Measurements from ENCODE around the gene PPFIBP1.
"Not testable (repeated sequence)": the region's sequence is repeated elsewhere in the genome, so short reads cannot be mapped to it uniquely, and the experiment has no call there.

PPFIBP1 gene

DNA sequence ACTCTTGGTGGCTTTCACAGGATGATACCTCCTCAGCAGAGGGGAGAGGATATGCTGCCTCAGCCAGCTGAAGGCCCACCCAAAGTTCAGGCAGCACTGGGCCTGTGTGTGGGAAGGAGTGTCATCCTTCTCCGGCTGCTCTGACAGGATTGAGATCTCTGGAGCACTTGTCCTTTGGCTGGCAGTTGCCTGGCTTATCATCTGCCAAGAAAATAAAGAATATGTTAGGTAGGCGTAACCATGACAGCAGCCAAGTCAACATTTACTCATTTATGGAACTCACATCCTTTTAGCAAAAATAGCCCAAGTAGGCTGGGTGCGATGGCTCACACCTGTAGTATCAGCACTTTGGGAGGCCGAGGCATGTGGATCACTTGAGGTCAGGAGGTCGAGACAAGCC is 68.5 kb downstream of the PPFIBP1 start:
- DNase-seq (ENCODE audit: low spot score), result no peak

DNA sequence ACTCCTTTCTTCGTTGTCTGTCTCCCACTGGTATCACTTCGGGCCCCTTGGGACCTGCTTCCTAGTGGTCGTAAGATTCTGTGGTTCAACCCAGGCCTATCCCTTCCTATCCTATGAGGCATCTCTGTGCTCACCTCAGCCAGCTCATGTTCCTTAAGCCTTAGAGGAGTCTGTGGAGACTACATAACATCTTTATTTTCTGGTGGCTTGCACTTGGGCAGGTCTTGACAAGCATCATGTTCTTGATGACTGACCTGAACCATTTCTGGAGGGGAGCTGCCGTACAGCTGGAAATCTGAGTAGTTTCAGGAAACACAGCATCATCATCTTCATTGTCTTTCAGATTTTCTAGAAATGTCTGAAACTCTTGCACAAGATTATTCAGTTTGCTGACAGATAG is 69.3 kb downstream of the PPFIBP1 start:
- no peak for DNase-seq (ENCODE audit: low spot score)

DNA sequence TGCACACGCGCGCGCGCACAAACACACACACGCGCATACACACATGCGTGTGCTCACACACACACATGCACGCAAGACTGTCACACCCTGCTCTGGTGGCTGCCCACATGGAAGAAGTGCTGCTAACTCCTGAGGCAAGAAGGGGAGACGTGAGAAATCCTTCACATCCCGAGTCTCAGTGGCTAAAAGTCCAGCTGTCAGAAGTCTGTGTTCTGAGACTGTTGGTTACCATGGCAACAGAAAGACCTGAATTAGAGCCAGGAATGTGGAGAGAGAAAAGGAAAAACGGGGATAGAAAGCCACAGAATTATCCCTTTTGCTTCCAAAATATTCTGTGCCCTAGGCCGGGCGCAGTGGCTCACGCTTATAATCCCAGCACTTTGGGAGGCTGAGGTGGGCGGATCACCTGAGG is 71.2 kb downstream of the PPFIBP1 start:
- peak; percentile 85 for DNase-seq (ENCODE audit: low spot score)

DNA sequence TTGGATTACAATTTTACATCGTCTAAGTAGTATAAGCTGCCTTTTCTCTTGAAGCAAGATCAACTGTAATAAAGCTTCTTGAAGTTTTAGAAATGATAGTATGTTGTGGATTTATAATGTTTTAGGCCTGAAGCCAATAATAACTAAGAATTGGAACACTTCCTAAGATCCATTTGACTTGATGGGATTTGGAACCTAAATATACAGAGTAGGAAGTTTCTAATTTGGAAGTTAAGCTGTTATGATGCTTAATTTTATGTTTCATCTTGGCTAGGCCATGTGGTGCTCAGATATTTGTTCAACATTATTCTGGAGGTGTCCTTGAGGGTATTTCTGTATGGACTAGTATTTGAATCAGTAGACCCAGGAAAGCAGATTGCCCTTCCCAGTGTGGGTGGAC is 74.9 kb downstream of the PPFIBP1 start:
- DNase-seq (ENCODE audit: low spot score), result not testable (repeated sequence)

DNA sequence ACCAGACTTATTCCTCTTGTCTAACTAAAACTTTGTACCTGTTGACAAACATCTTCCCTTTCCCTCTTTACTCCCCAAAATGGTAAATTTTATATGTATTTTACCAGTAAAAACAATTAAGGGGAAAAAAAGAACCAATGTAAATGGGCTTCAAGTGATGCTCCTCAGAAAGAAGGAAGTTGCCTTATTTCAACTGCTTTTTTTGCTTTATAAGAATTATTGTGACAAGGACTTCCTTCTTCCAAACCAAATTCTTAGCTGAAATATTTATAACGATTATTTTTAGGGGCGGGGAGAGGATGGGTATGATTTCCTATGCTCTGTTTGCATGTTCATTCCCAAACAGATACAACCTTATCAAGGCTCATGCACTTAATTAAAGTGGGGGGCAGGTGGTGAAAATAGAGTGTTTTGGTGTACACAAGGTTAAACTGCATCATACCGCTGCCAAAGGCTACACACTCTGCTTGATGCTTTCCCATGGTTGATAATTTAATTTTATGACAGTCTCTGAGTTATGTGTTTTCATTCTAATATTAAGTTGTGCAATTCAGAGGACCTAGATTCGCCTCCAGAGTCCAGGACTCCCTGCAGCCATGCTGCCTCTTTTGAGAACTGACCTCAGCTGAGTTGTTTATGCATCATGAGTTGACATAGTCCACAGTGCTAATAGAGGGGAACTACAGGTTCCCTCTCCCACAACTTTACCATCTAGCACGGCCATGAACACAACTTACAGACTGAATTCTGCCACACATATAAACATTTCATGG is 77.2 kb downstream of the PPFIBP1 start:
- not testable (repeated sequence) for DNase-seq (ENCODE audit: low spot score)

DNA sequence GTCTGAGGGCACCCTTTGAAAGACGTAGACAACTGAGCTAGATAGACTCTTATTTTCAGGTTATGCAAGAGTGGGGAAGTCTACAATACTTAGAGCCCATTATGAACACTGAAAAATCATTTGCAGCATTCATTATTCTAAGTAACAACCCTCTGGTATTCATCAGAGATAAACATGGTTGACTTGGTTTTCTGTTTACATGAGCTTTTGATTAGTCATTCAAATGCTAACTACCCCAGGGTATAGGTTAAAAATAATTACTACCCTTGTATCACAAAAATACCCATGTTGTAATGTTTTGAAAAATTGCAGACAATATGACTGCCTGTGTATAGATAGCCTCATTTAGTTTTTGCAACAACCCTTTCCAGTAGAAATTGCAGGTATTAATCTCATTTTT is 78.5 kb downstream of the PPFIBP1 start:
- no peak for DNase-seq (ENCODE audit: low spot score)

DNA sequence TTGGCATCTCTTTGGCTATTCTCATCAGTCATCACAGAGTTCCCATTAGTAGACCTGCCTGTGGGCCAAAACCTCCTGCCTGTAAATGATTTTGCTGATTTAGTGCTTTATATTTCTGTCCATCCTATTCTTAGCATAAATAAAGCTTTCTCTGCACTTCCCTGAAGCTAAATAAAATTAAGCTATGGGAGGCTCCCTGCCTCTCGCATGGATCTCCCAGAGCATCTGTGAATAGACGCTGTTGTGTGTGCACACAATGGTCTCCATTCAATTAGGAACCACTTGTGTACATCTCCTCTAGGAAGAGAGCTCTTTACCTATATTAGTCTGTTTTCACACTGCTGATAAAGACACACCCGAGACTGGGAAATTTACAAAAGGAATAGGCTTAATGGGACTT is 80.4 kb downstream of the PPFIBP1 start:
- peak; percentile 71 for DNase-seq (ENCODE audit: low spot score)

DNA sequence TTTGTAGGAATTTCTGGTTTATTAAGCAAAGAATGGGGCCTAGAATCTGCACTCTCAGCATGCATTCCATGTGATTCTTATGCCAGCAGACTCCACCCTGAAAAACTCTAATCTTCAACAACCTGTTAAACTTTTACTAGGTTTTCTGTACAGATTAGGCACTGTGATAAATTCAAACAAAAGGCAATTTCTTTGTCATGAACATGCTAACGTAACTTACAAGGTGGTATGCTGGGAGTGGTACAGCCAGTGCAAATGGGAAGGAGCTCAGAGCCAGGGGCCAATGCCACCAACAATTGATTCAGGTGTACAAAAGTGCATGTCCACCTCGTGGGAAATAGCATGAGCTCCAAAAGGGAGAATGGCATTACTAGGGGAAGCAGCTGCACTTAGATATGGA is 83.0 kb downstream of the PPFIBP1 start:
- no peak for DNase-seq (ENCODE audit: low spot score)

DNA sequence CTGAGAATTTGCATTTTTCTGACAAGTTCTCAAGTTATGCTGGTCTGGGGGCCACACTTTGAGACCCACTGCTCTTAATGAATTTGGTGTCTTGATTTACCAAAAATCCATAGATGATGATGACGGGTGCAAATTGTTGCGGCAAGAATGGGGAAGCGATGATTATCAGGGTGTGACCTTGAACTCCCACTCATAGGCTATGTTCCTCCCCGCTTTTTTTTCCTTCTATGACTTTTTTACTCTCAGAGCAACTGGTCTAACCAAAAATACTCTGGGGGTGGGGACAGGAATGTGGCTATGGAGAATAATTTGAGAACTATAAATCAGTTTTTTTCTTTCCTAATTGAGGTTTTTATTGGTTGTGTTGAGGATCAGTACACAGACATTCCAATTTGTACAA is 83.6 kb downstream of the PPFIBP1 start:
- DNase-seq (ENCODE audit: low spot score), result no peak

DNA sequence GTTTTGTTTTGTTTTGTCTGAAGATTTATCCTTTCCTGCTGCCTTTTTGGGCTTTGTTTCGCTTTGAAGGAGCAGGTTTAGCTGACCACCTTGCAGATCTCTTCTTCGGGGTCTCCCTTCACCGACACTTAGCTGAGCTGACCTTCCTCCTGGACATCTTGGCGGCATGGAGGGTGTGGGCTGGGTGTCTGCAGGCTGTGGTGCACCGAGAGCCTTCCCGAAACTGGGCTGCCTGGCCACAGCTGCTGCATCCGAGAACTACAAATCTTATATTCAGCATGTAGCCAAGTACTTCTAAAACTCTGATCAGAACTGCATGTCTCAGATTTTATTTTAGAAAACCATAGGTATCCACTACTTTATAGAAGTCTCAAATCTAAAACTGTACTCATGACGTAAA is 84.9 kb downstream of the PPFIBP1 start:
- DNase-seq (ENCODE audit: low spot score), result no peak

DNA sequence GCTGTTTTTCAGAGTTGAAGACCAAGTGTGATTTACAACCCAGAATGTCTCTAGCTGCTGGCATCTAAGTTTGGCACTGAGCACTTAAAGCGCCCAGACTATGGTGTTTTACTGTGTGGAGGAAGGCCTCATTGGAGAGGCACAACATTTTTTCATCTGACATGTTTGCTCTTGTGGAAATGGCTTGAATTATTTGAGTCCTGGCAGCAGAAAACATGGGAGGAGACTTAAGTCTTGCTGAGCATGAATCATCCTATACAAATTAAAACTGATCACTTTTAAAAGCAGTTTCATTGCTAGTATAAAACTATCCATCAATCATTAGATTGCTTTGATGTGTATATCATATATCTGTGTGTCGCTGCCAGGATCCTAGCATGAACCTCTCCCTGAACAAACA is 86.4 kb downstream of the PPFIBP1 start:
- DNase-seq (ENCODE audit: low spot score), result no peak

DNA sequence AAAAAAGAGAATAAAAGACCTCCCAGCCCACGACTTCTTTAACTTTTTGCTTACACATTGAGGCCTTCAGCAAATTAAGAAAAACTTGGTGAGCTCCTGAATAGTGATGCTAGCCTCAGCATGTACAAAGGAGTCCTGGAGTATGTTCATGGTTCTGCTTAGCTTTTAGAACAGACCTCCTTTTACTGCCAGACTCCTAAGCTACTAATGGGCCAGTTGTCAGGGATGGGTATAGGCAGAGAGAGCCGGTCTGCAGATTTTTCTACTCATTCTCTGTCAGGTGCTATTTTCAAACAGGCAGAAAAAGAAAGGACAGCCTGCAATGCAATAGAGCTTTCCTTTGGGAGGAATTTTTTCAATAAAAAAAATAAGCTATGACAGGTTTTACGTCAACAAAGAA is 90.4 kb downstream of the PPFIBP1 start:
- DNase-seq (ENCODE audit: low spot score), result no peak

DNA sequence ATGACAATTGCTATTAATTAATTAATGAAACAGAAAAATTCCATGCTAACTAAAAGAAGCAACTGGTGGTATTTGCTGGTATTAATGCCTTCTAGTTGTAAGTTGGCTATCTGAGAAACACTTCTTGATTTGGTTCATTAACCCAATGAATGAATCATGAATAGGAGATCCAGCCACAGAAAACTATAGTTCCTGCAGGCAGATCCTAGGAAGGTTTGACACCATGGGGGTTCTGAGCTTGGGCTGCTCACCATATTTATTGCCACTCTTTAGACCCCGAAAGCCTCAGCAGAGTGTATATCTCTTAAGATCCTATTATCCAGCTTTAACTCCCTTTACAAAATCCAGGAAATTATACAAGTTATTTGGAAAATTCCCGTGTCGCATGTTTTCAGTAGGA is 90.9 kb downstream of the PPFIBP1 start:
- DNase-seq (ENCODE audit: low spot score), result no peak

DNA sequence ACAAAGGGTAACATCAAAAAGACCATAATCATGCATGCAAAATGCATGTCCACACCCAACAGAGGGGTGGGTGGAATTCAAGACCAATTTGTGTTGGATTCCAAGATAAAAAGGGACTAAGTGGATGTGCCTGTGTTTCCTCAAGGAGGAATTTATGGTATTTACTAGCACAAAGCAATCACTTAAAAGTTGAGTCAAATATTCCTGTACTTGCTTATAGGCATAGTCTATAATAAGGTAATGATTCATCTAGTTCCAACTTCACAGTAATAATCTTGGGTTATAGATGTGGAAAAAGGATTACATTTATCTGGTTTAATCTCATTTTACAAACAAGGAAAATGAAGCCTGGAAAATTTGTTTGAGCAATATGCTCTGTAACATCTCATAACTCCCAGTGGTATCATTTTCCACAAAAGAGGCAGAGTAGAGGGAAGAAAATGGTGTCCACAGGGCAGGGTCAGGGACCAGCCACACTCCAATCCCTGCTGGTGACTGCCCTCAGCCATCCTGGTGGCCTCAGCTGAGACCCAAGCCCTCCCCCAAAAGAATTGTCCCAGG is 91.4 kb downstream of the PPFIBP1 start:
- no peak for DNase-seq (ENCODE audit: low spot score)

DNA sequence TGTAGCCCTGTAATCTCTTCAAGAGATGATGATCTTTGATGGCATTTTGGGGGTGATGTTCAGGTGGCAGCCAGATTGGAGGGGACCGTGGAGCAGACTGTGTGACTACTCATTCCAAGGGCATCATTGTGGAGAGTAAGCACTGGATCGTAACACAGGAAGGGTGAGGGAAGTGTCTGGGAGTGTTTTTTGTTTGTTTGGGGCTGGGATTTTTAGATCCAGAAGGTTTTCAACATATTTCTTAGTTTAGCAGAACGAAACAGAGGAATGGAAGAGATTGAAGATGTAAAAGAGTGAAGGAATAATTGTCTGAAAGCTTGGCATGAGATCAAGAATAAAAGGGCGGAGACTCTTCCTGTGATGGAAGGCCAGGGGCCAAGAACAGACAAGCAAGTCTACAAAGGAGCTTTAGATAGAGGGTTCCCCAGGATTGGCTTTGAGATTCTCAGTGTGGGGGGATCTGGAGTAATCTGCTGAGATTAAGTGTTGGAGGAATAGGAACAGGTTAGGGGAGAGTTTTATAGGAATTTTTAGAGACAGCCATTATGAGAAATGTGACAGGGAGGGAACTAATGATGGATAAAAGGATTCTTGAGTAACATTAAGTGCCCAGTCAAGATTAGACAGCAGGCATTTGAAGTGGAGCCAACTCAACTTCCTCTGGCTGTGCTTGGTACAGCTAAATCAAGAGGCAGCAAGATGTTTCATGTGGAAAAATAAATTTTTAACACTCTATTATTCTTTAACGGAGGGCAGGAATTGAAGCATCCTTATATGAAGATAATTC is 92.5 kb downstream of the PPFIBP1 start:
- peak; percentile 53 for DNase-seq (ENCODE audit: low spot score)

DNA sequence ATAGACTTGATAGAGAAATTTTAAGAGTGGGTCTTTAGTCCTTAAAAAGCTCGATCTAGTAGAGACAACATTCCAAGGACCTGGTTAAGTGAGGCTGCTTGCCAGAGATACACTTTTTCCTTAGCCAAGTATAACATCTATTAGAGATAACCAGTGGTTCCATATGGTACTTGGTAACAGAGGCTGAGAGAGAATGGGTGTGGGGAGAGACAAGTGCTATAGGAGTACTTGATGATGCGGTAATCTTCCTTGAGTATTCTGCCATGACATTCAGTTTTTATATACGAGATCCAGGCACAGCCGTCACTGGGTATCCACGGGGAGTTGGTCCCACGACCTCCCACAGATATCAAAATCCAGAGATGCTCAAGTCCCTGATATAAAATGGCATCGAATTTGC is 94.8 kb downstream of the PPFIBP1 start:
- DNase-seq (ENCODE audit: low spot score), result no peak

DNA sequence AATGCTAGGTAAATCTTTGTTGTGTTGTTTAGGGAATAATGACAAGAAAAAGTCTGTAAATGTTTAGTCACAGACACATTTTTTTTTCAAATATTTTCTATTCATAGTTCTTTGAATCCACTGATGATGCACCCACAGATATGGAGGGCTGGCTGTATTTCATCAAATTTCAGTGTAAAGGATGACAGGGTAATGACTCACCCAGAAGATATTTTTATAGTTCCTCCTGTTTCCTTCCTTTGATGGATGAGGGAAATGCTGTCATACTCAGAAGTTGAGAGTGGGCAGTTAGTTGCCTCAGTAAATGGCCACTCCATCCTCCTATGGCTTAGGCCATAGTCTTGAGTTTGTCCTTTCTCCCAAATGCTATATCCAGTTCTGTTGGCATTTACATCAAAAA is 95.3 kb downstream of the PPFIBP1 start:
- no peak for DNase-seq (ENCODE audit: low spot score)

DNA sequence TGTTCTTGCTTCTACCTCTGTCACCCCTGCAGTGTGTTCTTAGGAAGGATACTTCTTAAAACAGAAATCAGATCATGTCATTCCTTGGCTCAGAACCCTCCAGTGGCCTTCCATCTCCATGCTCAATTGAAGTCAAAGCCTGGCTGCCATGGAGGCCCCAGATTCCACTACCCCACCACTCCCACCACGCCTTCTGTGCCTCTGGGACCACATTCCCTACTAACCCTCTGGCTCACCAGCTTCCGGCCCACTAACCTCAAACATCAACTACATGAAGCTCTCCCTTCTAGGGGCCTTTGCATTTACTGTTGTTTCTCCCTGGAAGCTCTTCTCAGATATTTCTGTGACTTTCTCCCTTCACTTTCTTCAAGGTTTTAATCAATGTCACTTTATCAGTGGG is 96.1 kb downstream of the PPFIBP1 start:
- no peak for DNase-seq (ENCODE audit: low spot score)

DNA sequence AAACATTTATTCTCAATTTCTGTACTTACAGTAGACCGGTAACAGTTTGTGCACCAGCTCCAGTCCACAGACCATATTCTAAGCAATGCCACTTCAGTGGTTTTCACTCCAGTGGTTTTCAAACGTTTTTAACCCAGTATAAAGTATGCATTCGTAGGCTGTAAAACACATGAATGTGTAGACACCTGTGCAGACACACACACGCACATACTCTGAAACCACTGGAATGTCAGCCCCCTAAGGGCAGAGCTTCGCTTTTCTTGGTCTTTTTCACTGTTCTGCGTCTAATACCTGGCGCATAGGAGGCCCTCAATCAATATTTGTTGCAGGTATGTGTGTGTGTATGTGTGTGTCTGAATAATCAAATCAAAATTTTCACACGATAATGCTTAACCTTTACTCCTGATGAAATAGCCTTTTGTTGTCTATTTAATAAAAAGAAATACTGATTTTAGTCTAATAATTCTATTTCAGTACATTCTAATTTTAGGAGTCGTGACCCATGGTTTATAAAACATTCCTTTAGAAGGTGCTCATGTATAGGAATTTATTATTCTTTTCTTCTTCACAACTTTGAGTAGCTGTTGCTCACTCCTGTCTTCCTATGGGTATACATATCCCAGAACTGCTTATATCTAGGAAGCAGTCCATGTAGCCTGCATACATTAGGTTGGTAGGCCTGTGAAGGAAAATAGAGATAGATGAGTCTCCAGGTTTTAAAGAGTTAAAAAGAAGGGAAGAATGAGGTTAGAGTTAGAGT is 98.6 kb downstream of the PPFIBP1 start:
- DNase-seq (ENCODE audit: low spot score), result no peak

DNA sequence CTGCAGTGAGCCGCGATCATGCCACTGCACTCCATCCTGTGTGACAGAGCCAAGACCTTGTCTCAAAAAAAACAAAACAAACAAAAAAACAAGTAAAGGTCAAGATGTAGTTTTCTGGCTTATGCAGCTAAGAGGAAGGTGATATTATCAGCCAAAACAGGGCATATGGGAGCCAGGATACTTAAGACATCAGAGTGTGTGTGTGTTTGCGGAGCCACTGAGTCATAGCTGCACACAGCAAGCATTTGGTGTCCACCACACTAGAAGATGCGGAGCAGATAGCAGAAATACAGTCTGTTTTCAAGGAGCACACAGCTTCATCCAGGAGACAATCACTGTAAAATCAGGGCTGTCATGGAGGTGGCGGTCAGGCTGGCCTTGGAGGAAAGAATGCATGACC is 99.6 kb downstream of the PPFIBP1 start:
- no peak for DNase-seq (ENCODE audit: low spot score)

DNA sequence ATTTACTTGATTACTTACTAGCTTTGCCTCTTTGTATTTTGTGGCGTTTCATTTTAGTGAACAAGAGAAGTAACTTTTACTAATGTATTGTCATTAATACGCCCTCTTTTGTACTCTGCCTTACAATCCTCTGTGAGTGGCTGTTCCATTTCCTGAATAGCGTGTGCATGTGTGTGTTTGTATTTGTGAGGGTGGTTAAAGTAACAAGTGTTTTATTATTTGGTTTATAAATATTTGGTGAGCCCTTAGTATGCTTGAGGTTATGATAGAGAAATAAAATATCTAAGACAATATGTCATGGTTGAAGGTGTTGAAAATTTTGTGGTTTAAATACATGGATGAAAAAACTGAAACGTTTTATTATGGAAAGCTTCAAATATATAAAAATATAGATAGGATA is 100.6 kb downstream of the PPFIBP1 start:
- DNase-seq (ENCODE audit: low spot score), result no peak

DNA sequence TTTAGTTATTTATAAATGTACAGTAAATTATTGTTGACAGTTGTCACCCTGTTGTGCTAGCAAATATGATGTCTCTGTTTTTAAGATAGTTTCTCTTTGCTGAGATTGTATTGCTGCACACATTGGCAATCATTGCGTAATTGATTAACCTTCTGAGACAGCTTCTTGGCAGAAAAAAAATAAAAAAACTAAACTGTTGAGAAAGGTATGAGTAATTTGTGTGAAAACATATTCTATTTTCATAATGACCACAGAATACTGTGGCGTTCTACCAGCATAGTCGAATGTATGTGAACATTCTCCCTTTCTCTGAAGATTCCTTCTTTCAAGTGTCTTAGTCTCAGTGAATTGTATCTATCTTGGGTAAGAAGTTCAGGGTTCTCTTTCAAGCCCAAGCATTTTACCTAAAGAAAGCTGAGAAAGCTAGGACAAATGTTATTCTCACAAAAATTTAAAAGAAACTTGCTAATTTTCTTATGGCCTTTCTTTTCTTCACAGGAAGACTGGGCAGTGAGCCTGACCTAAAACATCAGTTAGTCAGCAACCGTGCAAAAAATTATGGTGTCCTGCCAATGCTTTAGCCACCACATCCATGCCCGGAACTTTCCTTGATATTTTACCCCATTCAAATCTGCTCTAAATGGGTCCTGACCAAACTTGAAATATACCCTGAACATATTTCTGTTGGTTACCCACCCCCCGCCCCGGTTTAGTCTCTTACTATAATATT is 103.3 kb downstream of the PPFIBP1 start:
- DNase-seq (ENCODE audit: low spot score), result no peak

Measured in pons (tissue), 1 donor.